HG03565 (cell line): Measurements from ENCODE around the gene FAM168B.
A peak's percentile ranks its signal among the peaks of the same experiment; 100 is the strongest.
"Not testable (repeated sequence)": the region's sequence is repeated elsewhere in the genome, so short reads cannot be mapped to it uniquely, and the experiment has no call there.

Experiments
- ATAC-seq: cut with Tn5 transposase; IDR thresholded peaks from one replicate; pipeline ENCODE4 v1.9.1; 2021; ENCODE audit warnings: mild to moderate bottlenecking, moderate library complexity; ENCODE audit not compliant: unreplicated experiment

FAM168B gene

GRCh38 chr2:131103165-131103564 lies 9.9 kb upstream of the FAM168B start:
- no peak for ATAC-seq

GRCh38 chr2:131094463-131095281 lies 1.4 kb upstream of the FAM168B start:
- ATAC-seq, result no peak

DNA sequence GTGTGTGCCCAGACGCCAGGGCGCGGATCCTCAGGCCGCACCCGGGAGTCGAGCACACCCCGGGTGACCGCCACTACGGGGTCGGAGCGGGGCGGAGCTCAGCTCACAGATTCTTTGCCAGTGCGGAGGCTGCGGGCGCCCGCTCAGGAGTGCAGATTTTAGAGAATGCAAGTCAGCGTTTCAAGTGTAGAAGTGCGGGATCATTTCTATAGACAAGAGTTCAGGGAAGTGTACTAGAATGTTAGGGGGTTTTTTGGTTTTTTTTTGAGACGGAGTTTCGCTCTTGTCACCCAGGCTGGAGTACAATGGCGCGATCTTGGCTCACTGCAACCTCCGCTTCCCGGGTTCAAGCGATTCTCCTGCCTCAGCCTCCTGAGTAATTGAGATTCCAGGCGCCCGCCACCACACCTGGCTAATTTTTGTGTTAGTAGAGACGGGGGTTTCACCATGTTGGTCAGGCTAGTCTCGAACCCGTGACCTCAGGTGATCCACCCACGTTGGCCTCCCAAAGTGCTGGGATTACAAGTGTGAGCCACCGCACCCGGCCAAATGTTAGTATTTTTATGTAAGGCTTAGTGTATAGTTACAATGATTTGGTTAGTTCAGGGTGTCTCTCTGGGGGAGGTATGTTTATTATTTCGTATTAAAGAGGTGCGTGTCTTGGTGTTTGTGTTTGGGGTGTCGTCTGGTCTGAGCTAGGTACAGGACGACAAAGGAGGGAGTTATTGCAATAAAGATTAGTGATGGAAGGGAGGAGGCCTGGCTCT lies 619 bp upstream of the FAM168B start:
- ATAC-seq, result peak; percentile 48

GRCh38 chr2:131092458-131093005 lies 728 bp downstream of the FAM168B start:
- ATAC-seq, result no peak

- no peak for ATAC-seq
These were observed 7.6 kb downstream of the FAM168B start for GRCh38 chr2:131085646-131086045.

GRCh38 chr2:131081190-131081589 lies 12.1 kb downstream of the FAM168B start:
- no peak for ATAC-seq

- not testable (repeated sequence) for ATAC-seq
These were observed 13.3 kb downstream of the FAM168B start for GRCh38 chr2:131079931-131080330.

- no peak for ATAC-seq
These were observed 15.3 kb downstream of the FAM168B start for GRCh38 chr2:131077966-131078365.

GRCh38 chr2:131077182-131077846 lies 15.9 kb downstream of the FAM168B start:
- ATAC-seq, result no peak

- no peak for ATAC-seq
These were observed 16.6 kb downstream of the FAM168B start for GRCh38 chr2:131076707-131077106.

DNA sequence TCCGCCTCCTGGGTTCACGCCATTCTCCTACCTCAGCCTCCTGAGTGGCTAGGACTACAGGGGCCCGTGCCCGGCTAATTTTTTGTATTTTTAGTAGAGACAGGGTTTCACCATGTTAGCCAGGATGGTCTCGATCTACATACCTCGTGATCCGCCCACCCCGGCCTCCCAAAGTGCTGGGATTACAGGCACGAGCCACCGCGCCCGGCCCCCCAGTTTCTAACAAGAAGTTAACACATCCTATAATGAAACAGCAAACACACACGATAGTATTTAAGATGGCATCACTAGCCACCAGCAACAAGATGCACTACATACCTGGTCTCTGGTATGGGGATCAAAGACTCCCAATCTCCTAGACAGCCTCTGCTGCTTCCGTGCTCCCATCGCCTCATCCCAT lies 17.7 kb downstream of the FAM168B start:
- ATAC-seq, result not testable (repeated sequence)

- not testable (repeated sequence) for ATAC-seq
These were observed 25.1 kb downstream of the FAM168B start for GRCh38 chr2:131068172-131068571.

- no peak for ATAC-seq
These were observed 25.7 kb downstream of the FAM168B start for GRCh38 chr2:131067465-131068125.

- ATAC-seq, result no peak
These were observed 28.4 kb downstream of the FAM168B start for GRCh38 chr2:131064589-131065512.

GRCh38 chr2:131063501-131064283 lies 29.6 kb downstream of the FAM168B start:
- no peak for ATAC-seq

DNA sequence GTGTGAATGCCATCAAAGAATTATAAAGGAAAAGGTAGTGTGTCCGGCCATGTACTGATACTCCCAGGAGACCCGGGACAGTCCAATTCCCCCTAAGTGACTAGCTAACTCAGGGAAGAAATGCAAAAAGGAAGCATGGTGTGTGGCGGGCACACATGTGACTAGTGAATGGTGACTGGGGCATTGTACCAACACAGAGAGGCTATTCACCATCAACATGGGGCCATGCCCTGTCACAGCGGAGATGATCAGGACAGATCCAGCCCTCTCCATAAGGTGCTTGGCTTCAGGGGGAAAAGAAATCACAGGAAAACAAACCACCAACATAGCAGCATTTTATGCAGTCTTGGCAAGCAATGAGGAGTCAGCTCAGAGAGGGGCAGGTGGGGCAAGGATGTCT lies 34.3 kb downstream of the FAM168B start:
- ATAC-seq, result no peak

- ATAC-seq, result no peak
These were observed 34.9 kb downstream of the FAM168B start for GRCh38 chr2:131058214-131058843.

DNA sequence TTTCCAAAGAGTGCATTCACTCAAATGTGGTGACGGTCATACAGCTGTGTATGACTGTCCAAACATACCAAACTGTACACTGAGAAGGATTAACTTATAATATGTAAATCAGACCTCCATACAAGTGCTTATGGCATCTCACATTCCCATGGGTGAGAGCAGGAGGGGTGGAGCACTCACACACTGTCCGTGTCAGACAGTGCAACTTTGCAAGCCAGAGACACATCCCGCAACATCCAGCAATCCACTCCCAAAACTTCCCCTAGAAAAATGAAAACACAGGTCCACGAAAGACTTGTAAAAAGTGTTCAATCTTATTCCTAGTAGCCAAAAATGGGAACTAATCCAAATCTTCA lies 36.4 kb downstream of the FAM168B start:
- no peak for ATAC-seq
